Mononuclear cell (primary cell): ENCODE measurements around the gene TGFBR1. TPM values are rescaled to one million over a fixed set of nuclear protein-coding genes. Genes with fewer than 3 reads are reported as not detected.

ENCODE experiments used
- H3K27me3 ChIP-seq: 2 replicates; pipeline ENCODE4 v1.6.0; 2011; ENCODE audit warnings: low read length, control low read depth; ENCODE audit not compliant: insufficient read depth
- H3K4me1 ChIP-seq: 2 replicates; pipeline ENCODE4 v1.5.1; 2011; ENCODE audit warnings: mild to moderate bottlenecking, low read length, control low read depth; ENCODE audit not compliant: insufficient read depth
- H3K4me3 ChIP-seq: 2 replicates; pipeline ENCODE4 v1.5.1; 2011; ENCODE audit warnings: mild to moderate bottlenecking, low read length, moderate library complexity
- H3K9me3 ChIP-seq: 2 replicates; pipeline ENCODE4 v1.5.1; 2011; ENCODE audit warnings: low read depth, mild to moderate bottlenecking, control low read depth, low read length
- total RNA-seq: library from RNA; depleted of rRNA; stranded (reverse); fragments of >200 nt; gene quantifications from one replicate; pipeline ENCODE4 v1.2.3, GENCODE V29; 2012

TGFBR1 gene
- total RNA-seq, 1 donor: 31.3 TPM

- H3K9me3 ChIP-seq: no peaks in the 10 kb centered on the region
- no peaks in the 10 kb centered on the region for H3K27me3 ChIP-seq
- no peak overlapping the region for H3K4me3 ChIP-seq
- no peaks in the 10 kb centered on the region for H3K4me1 ChIP-seq
Measured at GRCh38 chr9:99173570-99174504, 68.9 kb downstream of the TGFBR1 start.

DNA sequence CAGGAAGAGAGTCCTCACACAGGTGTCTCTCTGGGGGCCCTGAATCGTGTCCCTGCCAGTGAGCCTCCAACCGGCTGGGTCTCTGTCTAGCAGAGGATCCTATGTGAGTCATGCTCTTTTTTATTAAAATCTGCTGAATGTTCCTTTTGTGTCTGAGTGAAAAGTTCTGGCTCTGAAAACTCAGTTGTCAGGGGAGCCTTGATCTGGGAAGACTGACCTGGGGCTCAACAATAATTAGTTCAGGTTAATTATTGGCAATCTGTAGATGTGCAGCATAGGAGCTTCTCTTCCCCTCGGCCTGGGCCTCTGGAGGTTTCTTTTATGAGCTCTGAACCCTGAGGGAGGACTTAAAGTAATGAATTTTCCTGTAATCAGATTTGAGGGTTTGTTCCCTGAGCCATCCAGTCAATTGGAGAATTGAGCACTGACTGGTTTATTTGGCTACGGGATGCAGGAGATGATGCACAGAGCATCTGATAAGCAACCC, 71.7 kb downstream of the TGFBR1 start:
- no peaks in the 10 kb centered on the region for H3K27me3 ChIP-seq
- no peak overlapping the region for H3K4me3 ChIP-seq
- H3K9me3 ChIP-seq: no peaks in the 10 kb centered on the region
- H3K4me1 ChIP-seq: peaks cover 5% of the 10 kb centered on the region

- H3K27me3 ChIP-seq: no peaks in the 10 kb centered on the region
- H3K4me1 ChIP-seq: peaks cover 10% of the 10 kb centered on the region
- H3K4me3 ChIP-seq: no peak overlapping the region
- no peaks in the 10 kb centered on the region for H3K9me3 ChIP-seq
Measured at GRCh38 chr9:99177576-99178366, 72.9 kb downstream of the TGFBR1 start.

- H3K4me3 ChIP-seq: no peak overlapping the region
- H3K4me1 ChIP-seq: peaks cover 10% of the 10 kb centered on the region
- H3K27me3 ChIP-seq: no peaks in the 10 kb centered on the region
- no peaks in the 10 kb centered on the region for H3K9me3 ChIP-seq
Measured at GRCh38 chr9:99178912-99179872, 74.3 kb downstream of the TGFBR1 start.

- Histone ChIP-seq H3K4me1 (peaks cover 19% of the 10 kb centered on the region), H3K27me3 (no peaks in the 10 kb centered on the region), H3K9me3 (no peaks in the 10 kb centered on the region), H3K4me3 (no peak overlapping the region)
Measured at GRCh38 chr9:99180199-99180598, 75.3 kb downstream of the TGFBR1 start.

DNA sequence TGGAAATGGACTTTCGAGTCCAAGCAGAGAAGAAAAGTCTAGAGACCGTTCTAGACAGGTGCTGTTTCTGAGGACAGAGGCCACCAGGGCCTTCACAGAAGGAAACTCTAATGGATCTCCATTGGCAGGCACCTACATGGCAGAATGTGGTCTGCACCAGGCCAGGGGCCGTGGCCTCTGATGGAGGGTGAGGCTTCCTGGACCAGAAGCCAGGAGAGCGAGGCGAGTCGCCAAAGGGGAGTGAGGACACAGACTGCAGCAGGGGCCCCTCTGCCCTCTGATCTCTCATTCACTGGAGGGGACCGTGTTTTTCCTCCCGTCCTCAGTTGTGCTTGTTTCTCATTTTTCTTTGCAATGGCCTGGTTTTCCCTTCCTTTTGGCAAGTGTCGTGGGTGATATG, 75.7 kb downstream of the TGFBR1 start:
- no peaks in the 10 kb centered on the region for H3K27me3 ChIP-seq
- H3K9me3 ChIP-seq: no peaks in the 10 kb centered on the region
- H3K4me3 ChIP-seq: no peak overlapping the region
- H3K4me1 ChIP-seq: peaks cover 19% of the 10 kb centered on the region

DNA sequence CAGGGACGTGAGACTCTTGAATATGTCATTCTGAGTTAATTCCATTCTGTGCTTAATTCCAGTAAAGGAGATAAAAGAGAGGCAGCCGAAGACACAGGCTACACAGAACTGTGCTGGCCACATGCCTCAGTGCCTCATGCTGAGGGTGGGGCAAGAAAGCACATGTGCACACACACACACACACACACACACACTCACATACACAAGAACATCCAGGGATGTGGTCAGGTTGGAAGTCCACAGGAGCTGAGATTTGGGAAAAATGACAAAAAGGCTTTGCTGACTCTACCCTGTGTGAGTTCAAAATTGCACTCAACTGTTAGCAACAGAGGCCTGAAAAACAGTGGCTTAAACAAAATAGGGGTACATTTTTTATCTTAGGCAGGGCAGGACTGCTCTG, 76.3 kb downstream of the TGFBR1 start:
- Histone ChIP-seq H3K27me3 (no peaks in the 10 kb centered on the region), H3K4me3 (no peak overlapping the region), H3K4me1 (peaks cover 19% of the 10 kb centered on the region), H3K9me3 (no peaks in the 10 kb centered on the region)

- no peaks in the 10 kb centered on the region for H3K9me3 ChIP-seq
Measured at GRCh38 chr9:99181621-99182020, 76.7 kb downstream of the TGFBR1 start.

GRCh38 chr9:99182356-99182755, 77.4 kb downstream of the TGFBR1 start:
- H3K27me3 ChIP-seq: no peaks in the 10 kb centered on the region
- H3K4me3 ChIP-seq: no peak overlapping the region
- H3K9me3 ChIP-seq: no peaks in the 10 kb centered on the region
- peaks cover 25% of the 10 kb centered on the region for H3K4me1 ChIP-seq

More at GRCh38 chr9:99181621-99182020, 76.7 kb downstream of the TGFBR1 start:
- Histone ChIP-seq H3K4me3 (no peak overlapping the region), H3K27me3 (no peaks in the 10 kb centered on the region), H3K4me1 (peaks cover 20% of the 10 kb centered on the region)

- H3K4me1 ChIP-seq: peaks cover 31% of the 10 kb centered on the region
- no peaks in the 10 kb centered on the region for H3K27me3 ChIP-seq
- no peak overlapping the region for H3K4me3 ChIP-seq
- H3K9me3 ChIP-seq: no peaks in the 10 kb centered on the region
Measured at GRCh38 chr9:99183616-99184015, 78.7 kb downstream of the TGFBR1 start.

- peaks cover 31% of the 10 kb centered on the region for H3K4me1 ChIP-seq
- no peaks in the 10 kb centered on the region for H3K27me3 ChIP-seq
- no peak overlapping the region for H3K4me3 ChIP-seq
- H3K9me3 ChIP-seq: no peaks in the 10 kb centered on the region
Measured at GRCh38 chr9:99184110-99184474, 79.2 kb downstream of the TGFBR1 start.

DNA sequence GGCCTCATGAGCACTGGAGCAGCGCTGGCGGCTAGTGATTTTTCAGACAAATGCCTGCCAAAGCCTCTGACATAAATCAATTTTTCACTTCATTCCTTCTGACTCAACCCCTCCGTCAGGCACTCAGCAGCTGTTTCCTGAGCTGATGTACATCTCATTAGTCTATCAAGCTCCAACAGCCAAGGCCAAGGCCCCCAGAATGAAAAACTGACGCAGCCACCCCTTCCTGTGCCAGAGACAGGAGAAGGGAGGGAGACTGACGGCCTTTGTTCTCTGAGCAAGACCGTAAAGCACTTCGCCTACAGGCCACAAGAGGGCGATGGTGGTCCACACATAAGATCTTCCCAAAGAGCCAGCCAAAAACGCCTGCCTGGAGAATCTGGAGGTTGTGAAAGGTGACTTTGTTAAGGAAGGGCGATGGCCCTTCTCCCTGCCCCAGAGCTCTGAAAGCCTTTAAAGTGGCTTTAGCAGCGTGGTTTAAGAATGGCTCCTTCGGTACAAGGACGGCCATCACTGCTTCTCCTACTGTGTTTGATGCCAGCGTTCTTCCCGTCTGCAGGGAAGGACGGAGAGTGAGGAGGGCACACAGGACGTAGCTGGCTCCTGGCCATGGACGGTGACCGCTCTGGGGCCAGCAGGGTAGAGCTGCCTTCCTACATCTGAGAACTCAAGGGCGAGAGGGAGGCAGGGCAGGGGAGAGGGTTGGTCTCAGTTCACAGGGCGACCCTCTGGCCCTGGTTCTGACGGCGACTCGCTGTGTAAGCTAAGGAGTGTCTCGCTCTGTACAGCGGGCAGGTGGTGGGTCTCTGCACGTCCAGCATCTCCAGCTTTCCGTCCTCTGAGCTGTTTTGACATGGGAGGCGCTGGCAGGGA, 79.8 kb downstream of the TGFBR1 start:
- Histone ChIP-seq H3K27me3 (no peaks in the 10 kb centered on the region), H3K4me1 (peaks cover 31% of the 10 kb centered on the region), H3K4me3 (no peak overlapping the region), H3K9me3 (no peaks in the 10 kb centered on the region)

DNA sequence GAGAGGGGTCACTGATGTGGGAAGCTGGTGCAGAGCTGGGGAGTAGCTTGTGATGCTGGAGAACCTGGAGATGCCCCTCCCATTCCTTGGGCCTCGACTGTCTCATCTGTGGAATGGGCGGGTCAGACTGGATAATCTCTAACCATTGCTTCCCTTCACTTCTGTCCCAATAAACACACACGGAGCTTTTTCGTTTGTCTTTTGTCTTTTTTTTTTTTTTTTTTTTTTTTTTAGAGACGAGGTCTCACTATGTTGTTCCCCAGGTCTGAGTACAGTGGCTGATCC, 80.4 kb downstream of the TGFBR1 start:
- Histone ChIP-seq H3K4me1 (peaks cover 31% of the 10 kb centered on the region), H3K9me3 (no peaks in the 10 kb centered on the region), H3K4me3 (no peak overlapping the region), H3K27me3 (no peaks in the 10 kb centered on the region)

DNA sequence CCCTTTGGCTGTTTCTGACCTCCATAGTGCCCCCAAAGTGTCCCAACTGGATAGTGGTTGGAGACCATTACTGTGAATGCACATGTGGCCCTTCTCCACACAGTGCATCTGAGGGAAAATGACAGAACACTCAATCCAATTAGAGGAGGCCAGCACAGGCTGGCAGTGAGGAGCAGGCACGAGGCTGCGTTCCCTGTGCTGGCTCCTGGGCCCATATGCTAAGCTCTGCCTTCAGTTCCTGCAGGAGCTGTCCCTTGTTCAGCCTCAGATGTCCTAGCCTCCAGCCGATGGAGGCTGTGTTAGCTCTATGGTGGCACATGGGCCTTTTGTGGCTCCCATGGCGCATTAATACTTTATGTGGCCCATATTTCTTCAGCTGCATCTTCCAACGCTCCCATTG, 81.0 kb downstream of the TGFBR1 start:
- Histone ChIP-seq H3K9me3 (no peaks in the 10 kb centered on the region), H3K4me3 (no peak overlapping the region), H3K27me3 (no peaks in the 10 kb centered on the region), H3K4me1 (peaks cover 31% of the 10 kb centered on the region)
